GM03348 (cell line): Measurements from ENCODE around the gene TCERG1.

ENCODE experiments used
- DNase-seq: peaks from one replicate; pipeline ENCODE4 v3.0.0; 2012; ENCODE audit warnings: low spot score

Gene TCERG1

DNA sequence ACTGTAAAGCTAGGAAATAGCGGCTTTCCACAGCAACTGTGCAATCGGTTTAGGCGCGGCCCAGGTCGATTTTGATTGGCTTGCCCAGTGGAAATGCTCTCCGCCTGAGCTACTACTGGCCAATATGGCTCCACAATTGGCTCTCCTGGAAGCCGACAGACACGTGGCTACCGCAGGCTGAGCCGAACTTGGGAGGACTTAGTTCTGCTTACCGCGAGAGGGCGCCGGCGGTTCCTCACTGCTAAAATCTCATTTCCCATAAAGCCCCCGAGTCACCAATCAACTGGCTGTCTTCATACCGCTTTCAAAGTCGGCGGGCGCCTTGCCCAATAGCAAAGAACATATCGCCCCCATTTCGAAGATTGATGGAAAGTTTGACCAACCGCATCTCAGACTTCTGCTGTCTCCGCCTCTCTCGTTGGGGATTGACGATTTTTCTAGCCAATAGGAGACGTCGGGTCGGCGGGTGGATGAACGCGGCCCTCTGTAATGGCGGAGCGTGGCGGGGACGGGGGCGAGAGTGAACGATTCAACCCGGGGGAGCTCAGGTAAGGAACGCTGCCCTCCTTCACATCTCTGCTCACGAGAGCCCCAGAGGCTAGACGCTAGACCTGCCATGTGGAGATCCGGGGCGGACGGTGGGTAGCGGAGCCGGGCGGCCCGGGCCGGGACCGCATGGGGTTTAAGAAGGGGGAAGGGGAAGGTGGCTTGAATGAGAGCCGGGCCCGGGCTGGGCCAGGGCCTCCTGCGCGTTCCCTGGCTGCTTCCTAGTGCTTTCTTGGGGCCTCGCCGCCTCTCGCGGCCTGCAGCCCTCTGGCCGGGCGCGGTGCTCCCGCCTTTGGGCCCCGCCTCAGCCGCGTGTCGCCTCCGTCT lies at the start of gene TCERG1:
Gene TCERG1, plus strand, starts transcription at position 473 of the 873 bp plus-strand sequence. Its CDS starts 17 bp downstream, at position 490.
- peak; percentile 96 for DNase-seq

DNA sequence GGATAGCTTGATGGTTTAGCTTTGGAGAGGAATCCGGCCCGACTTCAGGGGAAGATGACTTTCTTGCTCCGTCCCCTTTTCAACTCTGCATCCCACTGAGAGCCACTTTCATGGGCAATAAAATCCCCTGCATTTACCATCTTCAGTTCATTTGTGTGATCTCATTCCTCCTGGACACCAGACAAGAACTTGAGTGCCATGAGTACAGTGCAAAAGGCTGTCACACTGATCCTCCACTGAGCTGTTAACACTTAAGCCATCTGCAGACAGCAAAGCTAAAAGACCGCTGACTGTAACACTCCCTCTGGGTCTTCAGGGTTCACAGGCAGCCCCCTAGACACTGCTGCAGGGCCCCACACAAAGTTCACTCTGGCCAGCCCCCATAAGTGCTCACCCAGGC lies 48.3 kb upstream of the TCERG1 start:
- DNase-seq: no peak

DNA sequence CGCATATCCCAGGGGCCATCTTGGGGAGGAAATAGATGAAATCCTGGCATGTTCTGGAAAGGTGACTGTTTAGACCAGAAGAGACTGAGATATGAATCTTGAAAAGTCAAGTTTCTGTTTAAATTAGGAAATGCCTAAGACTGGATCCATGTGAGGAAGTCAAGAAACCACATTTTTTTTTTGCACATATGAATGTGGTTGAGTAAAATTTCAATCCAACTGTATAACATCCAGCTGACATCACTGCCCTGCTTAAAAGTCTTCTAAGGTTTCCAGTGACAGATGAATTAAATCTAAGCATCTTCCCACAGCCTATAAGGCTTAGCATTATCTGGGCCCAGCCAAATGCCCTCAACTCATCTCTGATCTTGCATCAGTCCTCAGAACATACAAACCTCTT lies 47.7 kb upstream of the TCERG1 start:
- DNase-seq: no peak

DNA sequence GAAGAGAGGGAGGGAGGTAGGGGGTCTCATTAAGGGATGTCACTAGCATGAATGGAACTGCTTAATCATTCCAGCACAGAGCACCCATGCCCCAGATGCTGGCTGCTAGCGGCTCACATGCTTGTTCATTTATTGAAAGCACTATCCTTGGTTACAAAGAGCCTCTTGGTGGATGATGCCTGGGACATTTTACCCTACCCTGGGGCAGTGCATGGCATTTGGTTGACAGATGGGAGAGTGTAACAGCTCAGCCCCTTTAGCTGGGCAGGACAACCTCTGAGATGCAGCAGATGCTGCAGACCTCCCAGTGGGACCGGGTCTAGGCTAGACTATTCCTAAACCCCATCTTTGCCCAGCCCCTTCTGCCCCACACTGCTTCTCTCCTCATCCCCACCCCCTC lies 46.9 kb upstream of the TCERG1 start:
- DNase-seq: no peak

DNA sequence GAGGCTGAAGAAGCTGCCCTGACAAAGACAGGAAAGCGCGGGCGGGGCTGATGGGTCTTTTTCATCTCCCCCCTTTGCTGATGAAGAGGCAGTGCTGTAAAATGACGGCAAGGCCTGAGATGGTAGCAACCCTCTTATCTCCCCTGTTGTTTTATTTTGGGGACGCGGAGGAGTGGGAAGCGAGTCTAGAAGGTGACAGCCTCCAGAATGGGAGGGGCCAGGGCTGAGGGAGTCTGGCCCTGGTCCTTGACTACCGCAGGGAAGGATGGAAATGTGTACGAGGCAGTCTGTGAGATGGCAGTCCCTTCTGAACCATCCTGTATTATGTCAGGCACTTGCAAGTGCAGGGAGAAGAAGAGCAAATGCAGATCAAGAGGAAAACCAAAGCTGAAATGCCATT lies 46.1 kb upstream of the TCERG1 start:
- no peak for DNase-seq

DNA sequence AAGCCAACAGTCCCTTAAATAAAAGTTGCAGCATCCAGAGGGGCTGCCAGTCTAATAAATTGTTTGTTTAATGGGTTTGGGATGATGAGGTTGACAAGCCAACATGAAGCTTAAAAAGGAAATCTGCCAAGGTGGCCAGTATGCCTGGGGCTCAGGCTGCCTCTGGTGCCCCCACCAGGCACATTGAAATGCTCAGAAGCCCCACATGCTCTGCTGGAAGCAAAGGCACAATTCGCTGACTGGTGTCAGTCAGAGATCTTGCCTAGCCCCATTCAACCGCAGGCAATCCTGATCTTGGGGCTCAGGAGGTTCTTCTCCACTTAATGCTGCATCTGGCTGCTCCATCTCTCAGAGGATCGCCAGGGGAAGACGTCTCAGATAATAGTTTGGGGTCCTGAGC lies 44.2 kb upstream of the TCERG1 start:
- DNase-seq: no peak

DNA sequence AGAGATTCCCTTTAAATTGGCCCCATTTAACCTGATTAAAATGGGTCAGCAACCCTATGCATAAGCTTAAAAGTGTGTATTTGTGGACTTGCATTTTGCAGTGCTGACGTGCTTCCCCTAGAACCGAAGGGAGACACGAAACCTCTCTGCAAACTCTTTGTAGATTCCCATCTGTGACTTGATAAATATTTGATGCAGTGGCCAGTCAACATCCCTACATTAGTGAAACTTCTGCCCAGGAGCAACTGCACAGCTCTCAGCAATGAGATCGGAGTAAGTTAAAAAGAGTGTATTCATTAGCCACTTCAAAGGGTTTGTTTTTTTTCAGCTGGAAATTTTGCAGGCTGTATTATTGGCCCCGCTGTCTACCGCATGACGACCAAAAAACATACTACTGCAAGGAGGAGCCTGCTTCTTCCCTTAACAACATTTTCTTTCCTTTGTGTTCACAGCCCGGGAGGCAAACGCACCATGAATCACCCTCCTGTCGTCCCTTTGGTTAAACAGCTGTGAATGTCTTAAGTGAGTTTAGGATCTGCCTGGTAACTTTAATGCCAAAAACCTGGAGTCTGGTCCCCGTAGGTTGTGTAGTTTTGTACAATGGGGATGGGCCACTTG lies 38.0 kb upstream of the TCERG1 start:
- peak; percentile 8 for DNase-seq

DNA sequence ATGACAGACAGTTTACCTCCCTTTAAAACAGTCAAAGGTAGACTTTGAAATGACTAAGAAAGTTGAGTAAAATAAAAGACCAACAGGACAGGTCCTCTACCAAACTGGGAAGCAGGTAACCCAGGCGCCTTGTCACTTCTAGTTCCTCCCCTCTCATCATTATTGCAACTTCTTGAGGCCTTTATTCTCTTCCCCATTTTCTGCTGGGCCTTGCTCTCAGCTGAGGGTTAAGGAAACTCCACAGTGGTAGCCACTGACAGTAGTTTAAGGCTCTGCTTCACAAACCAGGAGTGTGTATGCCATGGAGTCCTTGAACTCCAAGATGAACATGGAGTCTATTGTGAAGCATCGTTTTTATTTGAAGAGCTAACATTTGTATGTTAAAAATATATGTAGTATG lies 36.9 kb upstream of the TCERG1 start:
- no peak for DNase-seq

DNA sequence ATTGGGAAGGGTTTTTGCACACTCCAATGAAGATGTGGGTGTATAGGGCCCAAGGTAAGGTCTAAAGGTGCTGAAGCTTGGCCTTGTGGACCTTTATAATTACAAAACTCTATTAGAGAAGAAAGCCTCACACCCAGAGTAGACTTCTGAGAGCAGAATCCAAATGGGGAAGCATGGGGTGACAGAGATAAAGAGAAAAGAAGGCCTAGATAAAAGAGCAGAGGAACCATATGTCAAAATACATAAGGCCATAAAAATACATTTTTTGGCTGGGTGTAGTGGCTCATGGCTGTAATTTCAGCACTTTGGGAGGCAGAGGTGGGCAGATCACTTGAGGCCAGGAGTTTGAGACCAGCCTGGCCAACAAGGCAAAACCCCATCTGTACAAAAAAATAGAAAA lies 27.4 kb upstream of the TCERG1 start:
- DNase-seq: no peak

DNA sequence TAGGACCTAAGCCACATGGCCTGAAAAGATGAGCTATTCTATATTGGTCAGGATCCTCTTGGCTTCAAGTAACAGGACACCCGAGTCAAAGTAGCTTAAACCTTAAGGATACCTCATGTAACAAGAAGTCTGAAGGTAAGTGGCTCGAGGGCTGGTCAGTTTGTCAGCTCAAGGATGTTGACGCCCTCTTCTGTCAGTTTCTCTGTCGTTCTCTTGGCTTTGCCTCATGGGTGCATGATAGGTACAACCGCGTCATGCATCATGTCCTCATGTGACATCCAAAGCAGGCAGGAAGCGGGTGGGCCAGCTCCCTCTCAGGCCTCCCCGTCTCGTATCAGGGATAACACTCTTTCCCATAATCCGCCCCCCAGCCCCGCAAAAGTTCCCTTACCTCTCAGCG lies 22.1 kb upstream of the TCERG1 start:
- DNase-seq: no peak

DNA sequence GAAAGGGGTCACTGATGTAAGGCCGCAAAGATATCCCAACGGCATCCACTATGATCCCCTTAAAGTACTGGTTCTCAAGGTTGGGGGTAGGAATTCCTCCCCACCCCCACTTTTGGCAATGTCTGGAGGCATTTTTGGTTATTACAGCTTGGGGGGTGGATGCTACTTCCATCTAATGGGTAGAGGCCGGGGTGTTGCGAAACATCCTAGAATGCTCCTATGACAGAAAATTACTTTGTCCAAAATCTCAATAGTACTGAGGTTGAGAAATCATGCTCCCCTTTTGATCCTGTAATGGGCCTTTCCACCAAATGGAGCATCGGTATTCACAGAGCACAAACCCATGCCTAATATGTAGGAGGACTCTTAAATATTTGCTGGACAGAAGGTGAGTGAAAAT lies 20.8 kb upstream of the TCERG1 start:
- DNase-seq: no peak

DNA sequence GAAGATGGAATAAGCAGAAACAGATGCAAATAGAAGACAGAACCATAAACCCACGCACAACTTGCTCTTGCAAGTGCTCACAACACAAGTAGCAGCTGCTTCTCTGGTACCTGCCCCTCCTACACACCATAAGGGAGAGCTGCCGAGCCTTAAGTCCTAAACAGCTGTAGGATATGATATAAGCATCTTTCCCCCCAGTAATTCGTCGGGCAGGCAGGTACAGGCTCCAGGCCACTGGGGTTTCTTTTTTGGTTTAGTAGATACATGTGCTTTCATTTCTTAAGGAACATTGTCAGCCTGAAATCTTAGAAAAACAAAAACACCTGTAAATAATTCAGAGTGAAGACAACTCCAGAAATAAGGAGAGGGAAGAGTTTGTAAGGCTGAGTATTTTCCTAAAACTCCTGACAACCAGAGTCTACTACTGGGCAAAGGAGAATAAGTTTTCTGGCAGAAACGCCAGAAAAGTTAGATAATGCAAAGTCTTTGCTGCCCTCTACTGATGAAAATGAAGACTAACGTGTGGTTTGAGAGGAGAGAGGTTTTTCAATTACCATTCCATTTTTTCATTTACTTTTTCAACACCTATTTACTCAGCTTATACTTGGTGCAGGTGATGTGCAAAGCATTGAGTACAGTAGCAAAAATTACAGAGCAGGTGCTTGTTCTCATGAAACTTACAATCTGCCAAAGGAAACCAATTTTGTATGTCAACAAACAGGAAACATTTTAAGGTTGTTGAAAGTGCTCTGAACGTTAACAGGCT lies 20.1 kb upstream of the TCERG1 start:
- peak; percentile 72 for DNase-seq

DNA sequence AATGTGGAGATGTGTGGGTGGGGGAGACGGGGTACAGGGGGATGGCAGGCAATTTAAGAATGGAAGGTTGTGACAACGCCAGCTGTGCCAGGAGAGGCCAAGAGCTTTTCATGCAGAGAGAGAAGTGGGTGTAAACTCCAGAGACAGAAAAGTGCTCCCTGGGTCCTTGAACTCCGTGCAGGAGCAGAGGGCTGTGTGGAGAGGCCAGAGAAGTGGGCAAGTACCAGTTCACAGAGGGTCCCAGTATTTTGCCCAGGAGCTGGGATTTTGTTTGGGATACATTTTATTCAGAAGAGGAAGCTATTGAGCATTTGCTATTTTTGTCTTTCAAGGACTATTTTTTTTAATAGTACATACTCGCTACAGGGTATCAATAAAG lies 19.5 kb upstream of the TCERG1 start:
- no peak for DNase-seq

DNA sequence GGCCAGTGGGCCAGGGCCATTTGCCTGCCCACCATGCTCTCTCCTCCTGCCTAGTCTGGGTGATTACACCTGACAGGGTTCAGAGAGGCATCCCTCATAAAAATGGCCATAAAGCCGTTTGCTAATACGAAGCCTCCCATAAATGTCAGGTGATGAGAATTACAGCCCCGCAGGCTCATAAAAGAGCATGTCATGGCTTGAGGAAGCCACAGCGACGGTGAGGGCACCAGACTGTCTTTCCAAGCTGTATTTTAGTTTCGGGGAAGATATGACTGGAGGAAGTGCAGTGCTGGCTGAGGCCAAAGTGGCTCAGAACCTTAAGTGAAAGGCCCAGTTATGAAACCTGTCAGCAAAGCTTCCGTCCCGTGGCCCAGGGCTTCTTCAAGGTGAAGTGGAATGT lies 18.5 kb upstream of the TCERG1 start:
- no peak for DNase-seq

DNA sequence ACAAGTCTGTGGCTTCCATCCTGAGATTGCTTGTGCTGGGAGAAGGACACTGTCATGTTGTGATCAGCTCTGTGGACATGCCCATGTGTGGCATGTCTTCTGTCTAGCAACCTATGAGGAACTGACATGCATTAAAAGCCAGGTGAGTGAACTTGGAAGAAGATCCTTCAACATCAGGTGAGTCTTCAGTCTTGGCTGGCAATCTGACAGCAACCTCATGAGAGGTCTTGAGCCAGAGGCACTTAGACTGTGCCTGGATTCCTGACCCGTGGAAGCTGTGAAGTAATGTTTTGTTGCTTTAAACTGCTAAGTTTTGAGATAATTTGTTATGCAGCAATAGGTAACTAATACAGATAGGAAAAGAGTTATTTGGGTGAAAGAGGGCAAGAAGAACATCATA lies 6.8 kb upstream of the TCERG1 start:
- no peak for DNase-seq

DNA sequence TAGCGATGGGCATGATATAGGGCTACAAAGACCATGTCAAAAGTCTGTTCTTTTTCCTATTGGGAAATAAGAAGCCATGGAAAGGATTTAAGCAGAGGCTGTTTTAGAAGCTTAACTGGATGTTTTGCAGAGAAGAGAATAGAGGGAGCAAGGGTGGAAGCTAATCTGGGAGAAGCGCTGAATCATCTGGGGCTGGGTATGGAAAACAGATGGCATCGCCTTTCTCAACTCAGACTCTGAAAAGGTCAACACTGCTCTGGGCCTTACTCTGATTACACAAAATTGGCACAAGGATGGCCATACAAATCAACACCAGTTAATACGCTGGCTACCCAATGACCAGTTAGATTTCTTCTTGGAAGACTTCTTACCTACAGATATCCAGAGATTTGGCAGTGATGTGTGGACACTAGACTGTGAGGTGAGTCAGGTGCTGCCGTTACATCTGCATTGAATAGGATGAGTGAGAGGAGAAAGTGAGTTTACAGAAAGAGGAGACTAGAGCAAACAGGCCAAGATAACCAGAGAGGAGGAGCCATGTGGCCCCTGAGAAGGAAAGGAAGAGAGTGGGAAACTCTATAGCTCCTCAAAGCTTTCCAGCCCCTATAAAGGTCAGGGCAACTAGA lies 6.2 kb upstream of the TCERG1 start:
- DNase-seq: peak; percentile 9

DNA sequence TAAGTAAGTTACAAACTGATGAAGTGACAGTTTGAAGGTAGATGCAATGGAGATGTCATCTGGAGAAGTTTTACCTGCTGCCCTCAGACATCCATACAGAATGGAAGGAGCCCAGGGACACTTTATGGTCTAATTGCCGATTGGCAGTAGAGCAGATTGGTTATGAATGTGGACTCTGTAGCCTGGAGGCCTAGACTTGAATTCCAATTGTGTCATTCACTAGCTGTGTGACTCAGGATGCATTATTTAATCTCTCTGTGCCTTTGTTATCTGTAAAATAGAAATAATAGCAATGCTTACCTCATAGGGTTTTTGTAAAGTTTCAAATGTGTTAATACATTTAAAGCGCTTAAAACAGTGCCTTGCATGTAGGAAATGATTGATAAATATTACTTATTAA lies 5.2 kb upstream of the TCERG1 start:
- no peak for DNase-seq

DNA sequence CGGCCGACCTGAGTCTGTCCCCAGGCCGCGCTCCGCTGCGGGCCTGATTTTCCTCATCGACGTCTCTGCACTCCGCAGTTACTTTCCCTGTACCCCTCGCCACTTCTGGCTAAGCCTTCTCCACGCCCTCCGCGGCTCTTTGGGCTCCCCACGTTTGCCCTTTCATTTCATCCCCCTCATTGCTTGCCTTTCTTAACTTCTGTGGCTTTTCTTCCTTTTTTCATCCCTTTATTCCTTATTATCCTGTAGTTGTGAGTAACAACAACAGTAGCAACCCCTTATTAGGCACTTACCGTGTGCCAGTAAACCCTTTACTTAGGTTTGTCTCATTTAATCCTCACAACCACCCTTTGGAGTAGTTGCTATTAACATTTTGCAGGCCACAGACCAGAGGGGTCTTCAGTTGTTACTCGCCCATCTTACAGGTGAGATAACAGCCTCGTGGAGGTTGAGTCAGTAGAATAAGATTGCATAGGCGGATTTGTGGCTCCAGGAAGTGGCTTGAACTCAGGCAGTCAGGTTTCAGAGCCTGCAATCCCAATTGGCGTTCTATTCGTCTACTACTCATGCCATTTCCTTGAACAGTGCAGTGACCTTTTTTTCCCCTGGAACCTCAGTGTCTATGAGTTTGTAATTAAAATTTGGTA lies 724 bp downstream of the TCERG1 start:
- no peak for DNase-seq

DNA sequence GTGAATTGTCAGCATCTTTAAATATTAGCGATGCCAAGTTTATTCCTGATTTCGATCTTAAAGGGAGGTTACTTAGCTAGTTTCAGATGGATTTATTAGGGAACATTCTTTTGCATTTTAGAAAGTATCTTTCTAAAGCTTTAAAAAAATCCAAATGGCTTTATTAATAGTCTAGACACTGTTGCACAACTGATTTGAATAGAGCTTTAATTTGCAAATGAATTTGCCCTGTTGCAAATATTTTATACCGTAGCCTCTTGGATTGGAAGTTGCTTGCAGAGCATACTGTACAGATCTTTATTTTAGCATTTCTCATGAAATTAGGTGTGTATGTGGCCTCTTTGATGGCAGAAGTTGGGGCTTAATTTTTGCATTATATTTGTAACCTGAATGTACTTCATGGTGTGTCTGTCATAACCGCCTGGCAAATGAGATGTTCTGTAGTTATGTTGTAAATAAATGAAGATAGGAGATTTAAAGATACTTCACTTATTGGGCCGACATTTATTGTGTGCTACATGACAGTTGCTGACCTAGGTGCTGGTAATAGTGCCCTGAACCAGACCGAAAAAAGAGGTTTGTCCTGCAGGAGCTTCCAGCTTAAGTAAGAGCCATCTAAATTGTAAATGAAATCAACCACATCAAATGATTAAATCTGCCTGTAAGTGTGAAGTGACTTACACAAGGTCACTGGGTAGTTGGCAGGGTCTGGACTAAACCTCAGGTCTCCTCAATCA lies 1.8 kb downstream of the TCERG1 start:
- DNase-seq: no peak

DNA sequence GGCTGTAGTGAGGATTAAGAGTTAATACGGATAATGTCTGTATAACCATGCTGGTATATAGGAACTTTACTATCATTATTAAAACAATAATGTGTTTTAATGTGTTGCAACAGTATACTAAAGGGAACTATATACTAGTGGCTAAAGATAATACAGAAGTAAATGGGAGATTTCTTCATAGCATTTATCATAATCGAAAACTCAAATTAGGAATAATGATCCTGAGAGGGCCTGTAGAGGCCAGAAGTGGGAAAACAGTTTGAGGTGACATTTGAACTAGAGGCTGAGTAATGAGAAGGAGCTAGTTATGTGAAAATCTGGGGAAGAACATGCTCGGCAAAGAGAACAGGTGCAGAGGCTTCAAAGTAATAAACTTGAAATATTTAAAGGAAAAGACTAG lies 2.9 kb downstream of the TCERG1 start:
- no peak for DNase-seq

DNA sequence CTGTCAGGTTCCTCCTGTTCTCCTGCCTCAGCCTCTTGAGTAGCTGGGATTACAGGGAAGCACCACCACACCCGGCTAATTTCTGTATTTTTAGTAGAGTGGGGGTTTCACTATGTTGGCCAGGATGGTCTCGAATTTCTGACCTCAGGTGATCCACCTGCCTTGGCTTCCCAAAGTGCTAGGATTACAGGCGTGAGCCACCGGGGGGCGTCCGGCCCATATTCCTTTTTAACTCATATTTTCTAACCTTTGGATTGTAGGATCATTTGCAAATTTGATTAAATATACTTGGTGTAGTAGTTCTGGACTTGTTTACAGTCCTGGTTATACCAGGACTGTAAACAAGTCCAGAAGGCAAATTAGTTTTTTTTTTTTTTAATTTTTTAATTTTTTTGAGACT lies 4.3 kb downstream of the TCERG1 start:
- no peak for DNase-seq
